ENCODE results near the gene SMPD3. TPM values are rescaled to one million over a fixed set of nuclear protein-coding genes. Genes with fewer than 3 reads are reported as not detected.

SMPD3 gene
- total and polyA plus RNA-seq, 2 experiments from 2014 or later: 0.57 to 0.83 TPM

- Mint-ChIP-seq H3K27ac (no peak overlapping the region), H3K4me3 (no peak overlapping the region), H3K9me3 (no peaks in the 10 kb centered on the region), H3K27me3 (ENCODE audit: insufficient read depth, low read depth, poor library complexity) (peaks cover 9% of the 10 kb centered on the region), H3K36me3 (ENCODE audit: low read depth) (no peaks in the 10 kb centered on the region), H3K4me1 (peaks cover 3% of the 10 kb centered on the region; the same call in 1 of the 3 replicates)
- Histone ChIP-seq H3K4me1 (ENCODE audit: insufficient read depth) (no peaks in the 10 kb centered on the region), H3K27ac (ENCODE audit: low read depth) (no peak overlapping the region), H2AFZ (no peak overlapping the region), H3K4me3 (no peak overlapping the region), H3K4me2 (no peak overlapping the region), H4K20me1 (replicated peaks; ENCODE audit: insufficient read depth) (no peaks in the 10 kb centered on the region; the same call in 1 of the 2 replicates), H3K79me2 (replicated peaks; ENCODE audit: insufficient read depth) (no peaks in the 10 kb centered on the region), H3F3A (replicated peaks; ENCODE audit: low read depth) (no peaks in the 10 kb centered on the region), H3K36me3 (ENCODE audit: insufficient read depth) (no peaks in the 10 kb centered on the region), H3K9me2 (ENCODE audit: insufficient read depth) (no peaks in the 10 kb centered on the region), H3K27me3 (ENCODE audit: insufficient read depth) (no peaks in the 10 kb centered on the region)
- no peak for ATAC-seq
- no peak for DNase-seq (ENCODE audit: low spot score)
- TF ChIP-seq CTCF (conservative IDR thresholded peaks at IDR 0.05; ENCODE audit: low read depth in 2 of 2): no peak
- no peak for TF ChIP-seq REST (IDR thresholded peaks at IDR 0.05; ENCODE audit: unreplicated experiment)
- TF ChIP-seq ZNF462 (CRISPR knock-in tag; IDR thresholded peaks at IDR 0.05): no peak
- TF ChIP-seq POLR2AphosphoS5 (IDR thresholded peaks at IDR 0.05; ENCODE audit: low read depth): no peak
- no peak for TF ChIP-seq STAT1 (IDR thresholded peaks at IDR 0.05; ENCODE audit: unreplicated experiment)
- TF ChIP-seq ETS1 (IDR thresholded peaks at IDR 0.05): no peak
- no peak for TF ChIP-seq ZNF114 (CRISPR knock-in tag; IDR thresholded peaks at IDR 0.05)
- TF ChIP-seq EZH2phosphoT487 (IDR thresholded peaks at IDR 0.05; ENCODE audit: unreplicated experiment): no peak
- no peak for TF ChIP-seq EZH2 (IDR thresholded peaks at IDR 0.05; ENCODE audit: low read depth, unreplicated experiment)
- TF ChIP-seq NANOG (IDR thresholded peaks at IDR 0.05; ENCODE audit: borderline replicate concordance): no peak
- TF ChIP-seq ZNF331 (CRISPR knock-in tag; IDR thresholded peaks at IDR 0.05; ENCODE audit: low read depth): no peak
- no peak for TF ChIP-seq JUNB (IDR thresholded peaks at IDR 0.05; ENCODE audit: unreplicated experiment)
- TF ChIP-seq CREB1 (CRISPR knock-in tag; IDR thresholded peaks at IDR 0.05; ENCODE audit: low read depth): no peak
Measured at GRCh38 chr16:68377667-68378393, 70.5 kb downstream of the SMPD3 start.
